GM10266 (cell line): ENCODE data around the gene RNF5.
A peak's percentile ranks its signal among the peaks of the same experiment; 100 is the strongest.

Experiments used
- DNase-seq: peaks from one replicate; pipeline ENCODE4 v3.0.0; 2012; ENCODE audit errors: extremely low spot score
- TF ChIP-seq, protein P1 (sequence below): IDR thresholded peaks from 2 replicates; pipeline ENCODE4 v1.5.1; 2012; ENCODE audit warnings: mild to moderate bottlenecking, low read depth; ENCODE audit not compliant: control insufficient read depth, insufficient read depth; ENCODE audit errors: missing control alignments

RNF5 gene

DNA sequence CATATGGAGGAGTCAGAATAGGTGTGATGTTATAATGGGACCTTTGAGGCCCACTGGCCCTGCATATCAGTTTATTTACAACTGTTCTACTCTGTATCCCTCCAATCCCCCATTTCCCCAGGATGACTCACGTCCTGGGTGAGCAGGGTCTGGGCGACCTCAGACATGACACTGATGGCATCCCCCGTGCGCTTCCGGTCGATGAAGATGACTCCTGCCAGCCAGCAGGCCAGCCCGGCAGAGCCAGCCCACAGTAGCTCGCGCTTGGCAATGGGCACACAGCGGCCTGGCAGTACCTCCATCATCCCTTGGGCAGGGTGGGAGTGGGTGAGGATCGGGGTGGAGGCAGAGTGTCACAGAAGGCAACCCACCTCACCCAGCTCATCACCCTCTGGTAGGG, 7.9 kb upstream of the RNF5 start:
- no peak for DNase-seq
- TF ChIP-seq, protein P1, sequence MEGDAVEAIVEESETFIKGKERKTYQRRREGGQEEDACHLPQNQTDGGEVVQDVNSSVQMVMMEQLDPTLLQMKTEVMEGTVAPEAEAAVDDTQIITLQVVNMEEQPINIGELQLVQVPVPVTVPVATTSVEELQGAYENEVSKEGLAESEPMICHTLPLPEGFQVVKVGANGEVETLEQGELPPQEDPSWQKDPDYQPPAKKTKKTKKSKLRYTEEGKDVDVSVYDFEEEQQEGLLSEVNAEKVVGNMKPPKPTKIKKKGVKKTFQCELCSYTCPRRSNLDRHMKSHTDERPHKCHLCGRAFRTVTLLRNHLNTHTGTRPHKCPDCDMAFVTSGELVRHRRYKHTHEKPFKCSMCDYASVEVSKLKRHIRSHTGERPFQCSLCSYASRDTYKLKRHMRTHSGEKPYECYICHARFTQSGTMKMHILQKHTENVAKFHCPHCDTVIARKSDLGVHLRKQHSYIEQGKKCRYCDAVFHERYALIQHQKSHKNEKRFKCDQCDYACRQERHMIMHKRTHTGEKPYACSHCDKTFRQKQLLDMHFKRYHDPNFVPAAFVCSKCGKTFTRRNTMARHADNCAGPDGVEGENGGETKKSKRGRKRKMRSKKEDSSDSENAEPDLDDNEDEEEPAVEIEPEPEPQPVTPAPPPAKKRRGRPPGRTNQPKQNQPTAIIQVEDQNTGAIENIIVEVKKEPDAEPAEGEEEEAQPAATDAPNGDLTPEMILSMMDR: no peak

DNA sequence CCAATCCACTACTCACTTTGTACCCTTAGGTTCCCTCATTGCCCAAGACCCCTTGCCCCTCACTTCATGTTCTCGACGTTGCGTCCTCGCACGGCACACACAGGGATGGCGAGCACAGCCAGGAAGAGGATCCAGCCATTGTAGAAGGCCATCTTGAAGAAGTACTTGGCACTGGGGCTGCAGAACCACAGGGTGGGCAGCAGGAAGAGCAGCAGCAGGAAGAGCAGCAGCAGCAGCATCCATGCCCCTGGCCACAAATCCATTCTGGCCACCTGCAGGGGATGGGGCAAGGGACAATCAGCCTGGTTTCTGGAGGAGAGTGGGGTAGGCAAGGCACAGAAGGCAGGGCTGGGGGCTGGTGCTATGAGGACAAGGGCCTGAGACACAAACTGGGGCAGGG, 7.0 kb upstream of the RNF5 start:
- TF ChIP-seq, protein P1: no peak
- no peak for DNase-seq

DNA sequence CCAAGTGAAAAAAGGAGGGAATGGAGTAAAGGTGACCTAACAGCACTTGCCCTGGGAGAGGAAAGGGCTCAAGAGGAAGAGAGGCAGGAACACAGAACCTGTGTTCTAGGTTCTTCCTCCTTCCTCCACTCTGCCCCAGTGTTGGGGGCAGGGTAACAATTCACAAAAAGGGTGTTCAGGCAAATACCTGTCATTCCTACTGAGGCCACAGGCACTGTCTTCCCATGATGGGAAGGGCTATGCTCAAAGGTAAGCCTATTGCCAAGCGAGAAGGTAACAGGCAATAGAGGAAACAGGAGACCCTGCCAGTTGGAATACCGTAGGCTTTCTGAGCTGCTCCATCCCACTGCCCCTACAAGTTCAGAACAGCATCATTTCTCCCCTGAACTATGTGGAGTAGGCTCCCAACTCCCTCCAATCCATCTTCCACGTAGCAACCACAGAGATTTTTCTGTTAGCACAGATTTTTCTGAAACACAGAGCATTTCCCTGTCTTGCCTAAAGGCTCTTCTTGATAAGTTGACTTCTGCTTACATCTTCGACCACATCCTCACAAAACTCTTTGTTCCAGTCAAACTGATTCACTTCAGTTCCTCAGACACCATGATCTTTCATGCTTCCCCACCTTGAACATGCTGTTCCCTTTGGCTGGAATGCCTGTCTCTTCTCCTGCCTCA, 5.0 kb upstream of the RNF5 start:
- no peak for DNase-seq

DNA sequence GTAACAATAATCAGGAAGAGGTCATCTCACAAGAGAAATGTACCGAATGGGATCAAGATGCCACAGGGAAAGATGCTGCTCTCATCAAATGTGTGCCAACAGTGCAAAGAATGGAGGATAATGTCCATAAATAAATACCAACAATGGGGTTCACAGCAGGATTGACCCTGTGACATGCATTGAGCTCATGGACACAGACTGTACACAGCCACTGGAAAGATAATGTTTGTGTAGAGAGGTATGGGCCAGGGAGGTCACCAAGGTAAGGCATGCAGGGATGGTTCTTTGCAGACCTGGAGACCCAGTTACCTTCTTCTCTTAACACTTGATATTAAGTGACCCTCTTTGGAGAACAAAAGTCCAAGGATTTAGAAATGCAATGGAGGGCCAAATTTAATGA, 3.8 kb upstream of the RNF5 start:
- TF ChIP-seq, protein P1: no peak
- no peak for DNase-seq

More for the DNA sequence above, 5.0 kb upstream of the RNF5 start:
- TF ChIP-seq, protein P1: no peak

DNA sequence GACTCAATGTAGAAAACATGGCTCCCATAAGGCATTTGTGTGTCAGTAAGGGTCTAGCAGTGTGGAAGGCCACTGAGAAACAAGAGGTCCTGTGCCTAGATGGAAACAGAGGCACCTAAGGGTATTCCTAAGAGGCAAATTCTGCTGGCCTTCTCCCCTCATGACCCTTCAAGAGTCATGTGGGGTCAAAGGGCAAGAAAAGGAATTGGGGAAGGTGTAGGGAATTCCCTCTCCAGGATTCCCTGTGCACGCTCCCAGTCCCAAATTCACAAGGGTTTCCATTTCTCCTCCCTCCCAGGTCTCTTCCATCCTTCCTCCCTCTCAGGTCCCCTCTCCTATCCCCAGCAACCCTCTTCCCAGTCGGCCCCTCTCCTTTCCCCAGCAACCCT, 2.9 kb upstream of the RNF5 start:
- no peak for DNase-seq
- TF ChIP-seq, protein P1: no peak

DNA sequence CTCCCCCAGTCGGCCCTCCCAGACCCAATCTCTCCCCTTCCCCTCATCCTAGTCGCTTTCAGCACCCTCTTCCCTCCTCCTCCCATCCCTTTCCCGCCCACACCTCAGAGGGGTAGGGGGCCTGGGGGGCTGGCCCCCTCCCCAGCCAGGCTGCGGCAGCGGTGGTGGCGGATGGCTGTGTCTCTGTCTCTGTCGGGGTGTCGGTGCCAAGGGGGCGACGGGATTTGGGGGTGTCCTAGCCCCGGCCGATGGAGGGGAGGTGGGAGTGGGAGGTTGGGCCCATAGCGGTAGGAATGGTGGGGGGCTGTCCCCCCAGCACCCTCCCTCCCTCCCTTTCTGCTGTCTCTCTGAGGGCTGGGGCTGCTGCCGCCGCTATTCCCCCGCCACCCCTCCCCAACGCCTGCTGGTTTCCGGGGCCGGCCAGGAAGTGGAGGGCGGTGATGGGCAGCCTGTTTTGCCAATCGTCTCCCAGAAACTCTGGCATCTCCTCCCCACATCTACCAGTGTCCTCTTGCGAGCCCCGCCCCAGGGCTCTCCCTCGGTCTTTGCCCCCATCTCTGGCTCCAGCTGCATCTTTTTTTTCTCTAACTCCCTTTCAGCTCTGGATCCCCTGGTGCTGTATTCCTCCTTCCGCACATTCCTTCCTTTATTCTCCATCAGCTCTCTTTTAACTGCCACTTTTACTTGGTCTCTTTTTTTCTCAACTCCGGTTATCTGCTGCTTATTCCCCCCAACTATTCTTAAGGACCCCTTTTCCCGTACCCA, 2.3 kb upstream of the RNF5 start, which contains the start of gene AGPAT1:
TSS of gene AGPAT1 (minus strand) at position 374 of the 765 bp plus-strand sequence. CDS start 4,588 bp downstream, outside the sequence.
- peak; percentile 98 for DNase-seq
- TF ChIP-seq, protein P1: no peak

DNA sequence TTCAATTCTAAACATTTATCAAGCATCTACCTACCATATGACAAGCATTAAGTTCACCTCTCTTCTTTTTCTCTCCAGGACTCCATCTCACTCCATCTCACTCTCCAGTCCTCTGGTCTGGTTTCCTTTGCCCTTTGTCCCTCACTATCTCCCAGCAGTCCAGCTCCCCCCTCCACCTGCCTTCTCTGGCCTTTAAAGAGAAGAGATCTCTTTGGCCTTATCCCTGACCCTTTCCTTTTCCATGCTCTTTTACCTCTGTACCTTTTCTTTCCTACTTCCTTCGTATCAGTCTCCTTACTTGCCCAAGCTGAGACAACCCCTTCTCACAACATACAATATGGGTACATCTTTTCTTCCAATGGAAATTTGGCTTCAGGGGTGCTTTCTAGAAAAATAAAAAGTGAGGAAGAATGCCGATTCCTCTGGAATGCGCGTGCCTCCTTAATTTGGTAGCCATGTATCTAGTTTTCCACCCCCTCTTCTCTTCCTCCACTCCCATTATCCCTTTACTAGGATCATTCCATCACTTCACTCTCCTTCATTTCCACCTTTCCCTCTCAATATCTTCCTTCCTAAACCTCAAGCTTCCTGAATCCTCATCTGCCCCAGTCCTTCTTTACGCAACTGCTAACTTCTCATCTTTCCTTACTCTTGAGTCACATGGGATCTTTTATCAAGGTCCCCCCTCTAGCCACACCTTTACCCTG, 1.6 kb upstream of the RNF5 start:
- no peak for DNase-seq
- TF ChIP-seq, protein P1: no peak
